Ovary (tissue), 9 donors: ENCODE measurements around the gene GPSM1. TPM values are rescaled to one million over a fixed set of nuclear protein-coding genes. Genes with fewer than 3 reads are reported as not detected.

Experiments used
- DNase-seq, 5 donors: peaks; one replicate each; pipeline ENCODE4 v3.0.0-alpha.2; 2019 to 2020
- H3K27ac ChIP-seq, 2 donors: fragments of 200-600 bp; one replicate each; pipeline versions ENCODE4 v1.5.1 to v1.8.0; 2019 to 2022
- H3K27me3 ChIP-seq: fragments of 200-600 bp; one replicate; pipeline ENCODE4 v1.8.0; 2022
- H3K36me3 ChIP-seq: fragments of 200-600 bp; sonication (generic); one replicate; pipeline ENCODE4 v1.5.1; 2019
- H3K4me1 ChIP-seq: one replicate; pipeline ENCODE4 v1.8.1; 2013; ENCODE audit warnings: mild to moderate bottlenecking, moderate library complexity; ENCODE audit not compliant: insufficient read depth
- H3K4me3 ChIP-seq: fragments of 200-600 bp; sonication (generic); one replicate; pipeline ENCODE4 v1.5.1; 2017
- H3K9me3 ChIP-seq, 2 donors: fragments of 200-600 bp in 1 of 2; sonication (generic) in 1 of 2; one replicate each; pipeline versions ENCODE4 v1.5.1 to v1.8.1; 2013 to 2019; ENCODE audit warnings: mild to moderate bottlenecking in 1 of 2, moderate library complexity in 1 of 2
- CTCF ChIP-seq, 3 donors: fragments of 450-650 bp in 2 of 3; fragments of 200-600 bp in 1 of 3; IDR thresholded peaks; one replicate each; pipeline versions ENCODE4 v1.5.1 to v1.8.0; 2016 to 2022; ENCODE audit warnings: antibody characterized with exemption in 3 of 3, mild to moderate bottlenecking in 1 of 3
- EP300 ChIP-seq: sonication (generic); formaldehyde crosslinking; IDR thresholded peaks from one replicate; pipeline ENCODE4 v1.6.1; 2017; ENCODE audit warnings: antibody characterized with exemption
- POLR2A ChIP-seq: fragments of 450-650 bp; IDR thresholded peaks from one replicate; pipeline ENCODE4 v1.6.1; 2017; ENCODE audit warnings: antibody characterized with exemption, mild to moderate bottlenecking, moderate library complexity
- WGBS, 3 donors: extraction: QIAGEN DNeasy Blood & Tissue Kit in 1 of 3; methylation state at CpG; one replicate each; pipeline versions ENCODE4 v1.1.5 to v1.1.7; 2013 to 2017; 5-methylcytosine and 5-hydroxymethylcytosine counted together
- intact Hi-C, 4 donors: fragments of 100-400 bp; cut with DNase I; formaldehyde crosslinking; loops; one replicate each; pipeline versions ENCODE4 v1.11.0 to v1.15.1; 2022 to 2023
- polyA plus RNA-seq, 2 donors: library from polyadenylated mRNA; stranded (reverse); fragments of 200-250 nt in 1 of 2; fragments of 350-450 nt in 1 of 2; fragmentation: Illumina TruSeq in 1 of 2; extraction: RNeasy Lipid Tissue Mini Kit (QIAGEN cat#74804) in 1 of 2; gene quantifications; one replicate each; pipeline ENCODE4 v1.2.3, GENCODE V29; 2013 to 2014
- total RNA-seq, 7 donors: library from RNA; depleted of rRNA in 2 of 7; stranded (reverse); fragments of >200 nt in 2 of 7; fragmentation: NEBNext Ultra II Directional in 3 of 7; extraction: Animal tissue kit (Norgen Biotek cat#: 25700) in 3 of 7; gene quantifications; one replicate each; pipeline versions ENCODE4 v1.1.0 to v1.2.4, GENCODE V29; 2016 to 2023
- donor health status: DM: no; HTN: no; CAD: no; lungs with moderate emphysema.
- donor health status: DM: no; HTN: no; CAD: no.
- donor health status: Bipolar disorder and iron deficiency.
- donor health status: DM: yes; HTN: yes; CAD: no.
- donor health status: DM: no; HTN: no; CAD: no.
- donor health status: DM: yes; HTN: yes; CAD: no.

GPSM1 gene
- total and polyA plus RNA-seq, 9 donors: 0.57 to 65.4 (median 36.3) TPM

- WGBS, 3 donors: 93 to 100% (median 96%) methylated on average over 1 of the region's 1 CpG
- TF ChIP-seq CTCF (IDR thresholded peaks at IDR 0.05) (no peak), EP300 (no peak), POLR2A (no peak)
- H3K4me3 ChIP-seq: no peak overlapping the region
- DNase-seq: no peak
- no peaks in the 10 kb centered on the region for H3K4me1 ChIP-seq
- no peaks in the 10 kb centered on the region for H3K36me3 ChIP-seq
- intact Hi-C loops: loop anchor here in 2 of 4 donors (5.0 kb wide), 2 partner anchors 152 to 322 kb away; no protein-coding TSS in a partner anchor
- no peaks in the 10 kb centered on the region for H3K9me3 ChIP-seq
- H3K27me3 ChIP-seq: no peaks in the 10 kb centered on the region
- no peak overlapping the region for H3K27ac ChIP-seq
Measured at GRCh38 chr9:136278894-136279293, 48.4 kb upstream of the GPSM1 start.

GRCh38 chr9:136279471-136279870, 47.9 kb upstream of the GPSM1 start:
- intact Hi-C loops: loop anchor here in 2 of 4 donors (5.0 kb wide), 2 partner anchors 152 to 322 kb away; no protein-coding TSS in a partner anchor
- no peak for DNase-seq
- WGBS, 3 donors: 86 to 90% (median 88%) methylated on average over 6 of the region's 6 CpGs
- Histone ChIP-seq H3K36me3 (no peaks in the 10 kb centered on the region), H3K9me3 (no peaks in the 10 kb centered on the region), H3K4me3 (no peak overlapping the region), H3K27me3 (no peaks in the 10 kb centered on the region), H3K4me1 (no peaks in the 10 kb centered on the region), H3K27ac (no peak overlapping the region)
- TF ChIP-seq EP300 (no peak), CTCF (IDR thresholded peaks at IDR 0.05) (no peak), POLR2A (no peak)

DNA sequence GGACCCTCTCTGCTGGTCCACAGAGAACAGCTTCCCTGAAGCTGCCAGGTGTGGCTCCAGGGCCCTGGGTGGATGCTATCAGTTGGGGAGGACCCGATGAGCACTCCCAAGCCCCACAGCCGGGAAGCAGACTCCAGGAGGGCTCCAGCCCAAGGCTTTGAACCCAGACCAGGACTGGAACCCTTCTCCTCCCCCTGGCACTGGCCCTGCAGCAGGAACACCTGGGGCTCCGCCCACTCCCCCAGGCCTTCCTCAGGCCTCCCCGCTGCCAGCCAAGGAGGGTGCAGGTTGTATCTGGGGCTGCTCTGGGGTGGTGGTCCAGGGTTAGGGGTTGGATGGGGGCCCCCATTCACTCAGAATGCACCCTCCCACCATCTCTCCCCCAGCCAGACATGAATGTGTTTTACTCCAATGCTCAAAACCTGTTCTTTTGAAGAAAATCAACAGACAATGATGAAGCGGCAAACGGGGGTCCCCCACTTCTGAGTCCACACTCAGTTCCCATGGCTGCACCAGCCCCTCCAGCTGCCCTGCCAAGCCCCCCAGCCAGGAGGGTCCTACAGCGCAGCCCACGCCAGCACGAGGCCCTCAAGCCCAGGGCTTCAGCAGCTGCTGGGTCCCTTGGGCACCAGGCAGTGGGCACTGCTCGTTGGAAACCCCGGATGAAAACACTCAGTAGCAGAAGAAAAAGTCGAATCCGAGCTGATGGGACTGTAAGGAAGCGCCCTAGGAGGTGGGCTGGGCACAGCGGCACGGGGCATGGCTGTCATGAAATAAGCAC, 46.6 kb upstream of the GPSM1 start:
- 77 to 86% (median 83%) methylated on average over 16 of the region's 16 CpGs for WGBS, 3 donors
- no peak overlapping the region for H3K27ac ChIP-seq
- no peaks in the 10 kb centered on the region for H3K4me1 ChIP-seq
- H3K36me3 ChIP-seq: no peaks in the 10 kb centered on the region
- DNase-seq: no peak
- no peak for TF ChIP-seq CTCF (IDR thresholded peaks at IDR 0.05)
- no peak for TF ChIP-seq EP300
- no peak for TF ChIP-seq POLR2A
- H3K4me3 ChIP-seq: no peak overlapping the region
- intact Hi-C loops: loop anchor here in 3 of 4 donors (5.0 to 10.0 kb wide), 6 partner anchors 106 to 486 kb away; partner anchors contain the start of gene UBAC1 (in 1 of the 3)
- H3K27me3 ChIP-seq: no peaks in the 10 kb centered on the region
- no peaks in the 10 kb centered on the region for H3K9me3 ChIP-seq

DNA sequence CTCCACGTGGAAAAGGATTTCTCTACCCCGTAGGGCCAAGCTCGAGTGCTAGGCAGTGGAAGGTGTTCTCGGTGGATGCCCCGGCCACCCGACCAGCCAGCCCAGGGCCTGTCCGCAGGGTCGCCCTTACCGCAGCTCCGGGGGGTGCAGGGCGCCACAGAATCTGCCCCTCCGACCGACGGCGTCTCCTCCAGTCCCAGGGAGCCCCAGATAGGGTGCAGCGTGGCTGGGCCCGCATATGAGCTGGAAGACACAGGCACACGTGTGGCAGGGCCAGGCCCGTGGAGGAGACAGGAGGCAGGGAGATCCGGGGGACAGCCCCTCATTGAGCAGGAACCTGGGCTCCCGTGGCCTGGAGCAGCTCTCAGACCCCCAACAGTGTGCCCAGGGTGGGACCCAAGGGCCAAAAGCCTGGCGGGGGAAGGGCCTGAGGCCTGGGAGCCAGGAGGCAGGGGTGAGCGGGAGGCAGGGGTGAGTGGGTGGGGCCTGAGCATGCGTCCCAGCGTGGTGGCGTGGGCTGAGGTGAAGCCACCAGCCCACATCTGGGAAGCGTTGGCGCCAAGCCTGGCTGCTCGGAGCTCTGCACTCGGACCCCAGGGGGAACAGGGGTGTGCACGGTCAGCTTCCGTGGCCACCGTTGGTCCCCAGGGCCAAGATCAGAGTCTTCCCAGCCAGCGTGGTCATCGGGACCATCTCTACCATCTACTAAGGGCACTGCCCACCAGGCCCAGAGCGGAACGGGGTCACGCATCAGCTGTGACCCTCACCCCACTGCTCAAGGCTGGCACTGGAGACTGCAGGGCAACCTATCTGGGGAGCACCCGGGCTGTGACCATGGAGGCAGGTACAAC, 45.7 kb upstream of the GPSM1 start:
- WGBS, 3 donors: 78 to 85% (median 80%) methylated on average over 39 of the region's 39 CpGs
- H3K4me1 ChIP-seq: no peaks in the 10 kb centered on the region
- no peak overlapping the region for H3K27ac ChIP-seq
- H3K27me3 ChIP-seq: no peaks in the 10 kb centered on the region
- H3K9me3 ChIP-seq: no peaks in the 10 kb centered on the region
- intact Hi-C loops: loop anchor here in 3 of 4 donors (5.0 to 10.0 kb wide), 6 partner anchors 107 to 487 kb away; partner anchors contain the start of gene UBAC1 (in 1 of the 3)
- no peaks in the 10 kb centered on the region for H3K36me3 ChIP-seq
- no peak overlapping the region for H3K4me3 ChIP-seq
- TF ChIP-seq CTCF (IDR thresholded peaks at IDR 0.05): no peak
- DNase-seq: no peak
